MCF 10A (cell line): Measurements from ENCODE around the gene UBIAD1. TPM values are rescaled to one million over a fixed set of nuclear protein-coding genes. Genes with fewer than 3 reads are reported as not detected.

Experiments used
- BruUV-seq: library from RNA; stranded (reverse); fragments of 400-500 nt; replicated peaks from 2 replicates; lab custom pipeline; 2021; lab: Mats Ljungman, UMichigan
- CTCF ChIA-PET: fragments of 300-600 bp; sonication (Branson Sonifier 250); formaldehyde crosslinking; extraction: SDS; loops from one replicate; lab custom pipeline; 2021; ENCODE audit warnings: antibody characterized with exemption, inconsistent platforms; lab: Yijun Ruan, JAX
- POLR2A ChIA-PET: fragments of 300-600, 350-650 bp; sonication (Branson Sonifier 250); formaldehyde crosslinking; extraction: SDS; loops from one replicate; lab custom pipeline; 2020; ENCODE audit warnings: antibody characterized with exemption, inconsistent platforms; lab: Yijun Ruan, JAX
- DNase-seq: peaks from one replicate; pipeline ENCODE4 v3.0.0-alpha.2; 2018; ENCODE audit not compliant: unreplicated experiment
- H3K27ac Mint-ChIP-seq: one replicate; pipeline ENCODE4 v1.8.0; 2022; ENCODE audit warnings: mild to moderate bottlenecking, low read depth, mixed read lengths; ENCODE audit not compliant: unreplicated experiment
- H3K27me3 Mint-ChIP-seq: one replicate; pipeline ENCODE4 v1.8.0; 2022; ENCODE audit warnings: mixed read lengths; ENCODE audit not compliant: insufficient read depth, unreplicated experiment
- H3K36me3 Mint-ChIP-seq: one replicate; pipeline ENCODE4 v1.8.0; 2022; ENCODE audit warnings: mild to moderate bottlenecking, moderate library complexity, mixed read lengths; ENCODE audit not compliant: insufficient read depth, unreplicated experiment
- H3K4me1 Mint-ChIP-seq: one replicate; pipeline ENCODE4 v1.8.0; 2022; ENCODE audit warnings: mixed read lengths; ENCODE audit not compliant: insufficient read depth, unreplicated experiment
- H3K4me3 Mint-ChIP-seq: one replicate; pipeline ENCODE4 v1.8.0; 2022; ENCODE audit warnings: mild to moderate bottlenecking, moderate library complexity, mixed read lengths; ENCODE audit not compliant: unreplicated experiment
- H3K9me3 Mint-ChIP-seq: one replicate; pipeline ENCODE4 v1.8.0; 2022; ENCODE audit warnings: mixed read lengths; ENCODE audit not compliant: unreplicated experiment
- intact Hi-C: fragments of 100-400 bp; cut with micrococcal nuclease; formaldehyde crosslinking; loops from 2 replicates; pipeline ENCODE4 v1.14.1; 2022
- total RNA-seq: library from RNA; stranded (reverse); gene quantifications from 2 replicates; pipeline ENCODE4 v1.2.3, GENCODE V29; 2022
- TF ChIP-seq, protein P1 (sequence below): fragments of 200-600 bp; IDR thresholded peaks from one replicate; pipeline ENCODE4 v1.8.0; 2022; ENCODE audit warnings: antibody characterized with exemption, mild to moderate bottlenecking; ENCODE audit not compliant: unreplicated experiment

UBIAD1 gene
- total RNA-seq, 1 experiment from 2014 or later = 23.2 TPM

DNA sequence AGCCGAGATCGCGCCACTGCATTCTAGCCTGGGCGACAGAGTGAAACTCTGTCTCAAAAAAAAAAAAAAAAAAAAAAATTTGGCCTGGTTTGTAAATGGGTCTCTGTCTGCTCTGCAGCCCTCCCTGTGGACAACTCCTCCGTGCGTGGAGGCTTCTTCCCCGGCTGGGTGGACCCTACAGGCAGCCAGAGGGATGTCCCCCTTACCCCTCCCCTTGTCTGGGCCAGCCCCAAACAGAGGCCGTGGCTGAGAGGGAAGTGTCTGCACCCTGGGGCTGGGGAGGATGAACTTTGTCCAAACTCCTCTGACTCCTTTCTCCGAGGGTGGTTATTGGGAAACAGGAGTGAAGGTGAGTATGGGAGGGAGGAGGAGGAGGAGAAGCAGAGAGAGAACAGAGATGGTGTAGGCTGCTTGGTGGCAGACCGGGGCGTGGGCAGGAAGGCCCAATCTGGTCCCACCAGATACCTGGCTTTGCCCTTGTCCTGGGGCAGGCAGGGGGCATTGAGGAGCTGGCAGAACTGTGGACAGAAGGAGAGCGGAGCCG, 61.3 kb downstream of the UBIAD1 start:
- ChIA-PET POLR2A (interaction anchor here (0.7 kb wide), 1 partner anchor 71 kb away, joined by 4 read pairs; no protein-coding TSS in a partner anchor), CTCF (no interaction called here)
- no peak for DNase-seq
- H3K9me3 Mint-ChIP-seq = no peaks in the 10 kb centered on the region
- TF ChIP-seq, protein P1, sequence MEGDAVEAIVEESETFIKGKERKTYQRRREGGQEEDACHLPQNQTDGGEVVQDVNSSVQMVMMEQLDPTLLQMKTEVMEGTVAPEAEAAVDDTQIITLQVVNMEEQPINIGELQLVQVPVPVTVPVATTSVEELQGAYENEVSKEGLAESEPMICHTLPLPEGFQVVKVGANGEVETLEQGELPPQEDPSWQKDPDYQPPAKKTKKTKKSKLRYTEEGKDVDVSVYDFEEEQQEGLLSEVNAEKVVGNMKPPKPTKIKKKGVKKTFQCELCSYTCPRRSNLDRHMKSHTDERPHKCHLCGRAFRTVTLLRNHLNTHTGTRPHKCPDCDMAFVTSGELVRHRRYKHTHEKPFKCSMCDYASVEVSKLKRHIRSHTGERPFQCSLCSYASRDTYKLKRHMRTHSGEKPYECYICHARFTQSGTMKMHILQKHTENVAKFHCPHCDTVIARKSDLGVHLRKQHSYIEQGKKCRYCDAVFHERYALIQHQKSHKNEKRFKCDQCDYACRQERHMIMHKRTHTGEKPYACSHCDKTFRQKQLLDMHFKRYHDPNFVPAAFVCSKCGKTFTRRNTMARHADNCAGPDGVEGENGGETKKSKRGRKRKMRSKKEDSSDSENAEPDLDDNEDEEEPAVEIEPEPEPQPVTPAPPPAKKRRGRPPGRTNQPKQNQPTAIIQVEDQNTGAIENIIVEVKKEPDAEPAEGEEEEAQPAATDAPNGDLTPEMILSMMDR = no peak
- no TSS peak for BruUV-seq
- no peak overlapping the region for H3K27ac Mint-ChIP-seq
- intact Hi-C loops = no loop called here
- H3K4me3 Mint-ChIP-seq = no peak overlapping the region
- no peaks in the 10 kb centered on the region for H3K36me3 Mint-ChIP-seq
- H3K4me1 Mint-ChIP-seq = no peaks in the 10 kb centered on the region
- H3K27me3 Mint-ChIP-seq = peaks cover 20% of the 10 kb centered on the region

DNA sequence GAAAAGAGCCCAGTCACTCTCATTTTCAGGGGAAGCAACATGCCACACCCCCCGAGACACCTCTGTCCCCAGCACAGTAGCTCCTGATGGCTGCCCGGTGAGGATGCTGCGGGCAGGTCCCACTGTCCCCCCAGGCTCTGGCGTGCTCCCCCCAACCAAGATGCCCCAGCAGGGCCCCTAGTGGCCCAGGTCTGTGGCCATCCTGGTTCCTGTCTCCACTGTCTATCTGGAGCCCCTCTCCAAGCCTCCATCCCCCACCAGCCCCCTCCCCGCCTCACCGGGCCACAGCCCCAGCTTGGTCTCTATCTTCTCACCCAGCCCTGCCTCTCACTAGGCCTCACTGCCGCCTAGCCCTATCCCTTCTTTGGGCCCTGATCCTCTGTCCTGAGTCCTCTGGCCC, 61.8 kb downstream of the UBIAD1 start:
- no TSS peak for BruUV-seq
- CTCF ChIA-PET = no interaction called here
- Mint-ChIP-seq H3K27me3 (peaks cover 25% of the 10 kb centered on the region), H3K36me3 (no peaks in the 10 kb centered on the region), H3K27ac (no peak overlapping the region), H3K9me3 (no peaks in the 10 kb centered on the region), H3K4me1 (no peaks in the 10 kb centered on the region), H3K4me3 (no peak overlapping the region)
- POLR2A ChIA-PET = interaction anchor here (0.7 kb wide), 1 partner anchor 72 kb away, joined by 4 read pairs; no protein-coding TSS in a partner anchor
- no peak for DNase-seq
- TF ChIP-seq, protein P1 = no peak
- intact Hi-C loops = no loop called here

DNA sequence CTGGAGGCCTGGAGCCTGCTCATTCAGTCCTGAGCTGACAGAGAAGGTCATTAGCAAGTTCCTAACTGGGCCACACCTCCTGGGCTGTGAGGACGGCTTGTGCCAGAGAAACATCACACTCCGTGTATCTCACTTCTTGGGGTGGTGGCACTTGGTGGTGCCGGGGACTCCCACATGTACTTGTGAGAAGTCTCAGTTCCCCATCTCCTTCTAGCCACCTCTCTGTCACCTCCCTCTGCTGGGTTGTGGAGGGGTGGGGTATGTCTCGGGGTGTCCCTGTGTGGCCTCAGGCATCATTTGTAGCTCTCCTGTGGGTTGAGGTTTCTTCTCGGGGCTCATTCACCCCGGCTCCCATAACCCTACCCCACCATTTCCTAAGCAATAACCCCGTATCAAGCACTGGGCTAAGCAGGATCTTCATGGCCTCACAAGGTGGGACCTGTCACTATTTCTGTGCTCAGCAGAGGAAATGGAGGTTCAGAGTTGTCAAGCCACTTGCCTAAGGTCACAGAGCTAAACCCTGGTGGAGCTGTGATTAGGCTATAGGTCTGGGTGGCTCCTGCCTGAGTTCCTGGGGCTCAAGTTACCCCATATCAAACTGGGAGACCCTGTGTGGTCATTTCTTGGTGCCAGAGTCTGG, 62.5 kb downstream of the UBIAD1 start:
- BruUV-seq = no TSS peak
- CTCF ChIA-PET = interaction anchor here (0.7 kb wide), 1 partner anchor 52 kb away, joined by 3 read pairs; no protein-coding TSS in a partner anchor
- Mint-ChIP-seq H3K27me3 (peaks cover 25% of the 10 kb centered on the region), H3K9me3 (no peaks in the 10 kb centered on the region), H3K4me3 (no peak overlapping the region), H3K4me1 (no peaks in the 10 kb centered on the region), H3K36me3 (no peaks in the 10 kb centered on the region), H3K27ac (no peak overlapping the region)
- intact Hi-C loops = no loop called here
- TF ChIP-seq, protein P1 = no peak
- POLR2A ChIA-PET = no interaction called here
- no peak for DNase-seq

DNA sequence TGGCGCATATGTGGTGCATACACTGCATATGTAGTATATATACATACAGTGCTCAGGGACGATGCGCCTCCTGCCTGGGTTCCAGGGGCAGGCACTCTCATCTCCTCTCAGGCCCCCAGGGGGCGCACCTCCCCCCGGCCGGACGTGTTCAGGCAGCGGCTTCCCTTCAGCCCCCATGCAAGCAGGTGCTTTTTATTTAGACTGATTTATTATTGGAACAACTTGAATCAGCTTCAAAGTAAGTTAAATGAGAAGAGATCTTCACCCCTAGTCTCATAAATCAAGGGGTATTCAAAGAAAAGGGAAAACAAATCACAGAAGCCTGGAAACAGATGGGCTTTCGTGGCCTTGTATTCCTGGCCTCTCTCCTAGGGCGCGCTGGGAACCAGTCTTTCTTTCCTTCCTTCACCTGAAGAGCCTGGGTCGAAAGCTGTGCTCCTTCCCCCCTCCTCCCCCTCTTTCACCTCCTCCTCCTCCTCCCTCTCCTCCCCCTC, 64.6 kb downstream of the UBIAD1 start:
- POLR2A ChIA-PET = no interaction called here
- peak; percentile 50 for DNase-seq
- no peaks in the 10 kb centered on the region for H3K4me1 Mint-ChIP-seq
- TF ChIP-seq, protein P1 = peak; percentile 62
- CTCF ChIA-PET = interaction anchor here (0.6 to 1.6 kb wide), 3 partner anchors 44 to 95 kb away, joined by 3 read pairs; no protein-coding TSS in a partner anchor
- no peaks in the 10 kb centered on the region for H3K36me3 Mint-ChIP-seq
- intact Hi-C loops = loop anchor here (1.0 kb wide), 1 partner anchor 305 kb away; no protein-coding TSS in a partner anchor
- no peak overlapping the region for H3K4me3 Mint-ChIP-seq
- peaks cover 14% of the 10 kb centered on the region for H3K27me3 Mint-ChIP-seq
- BruUV-seq = no TSS peak
- H3K9me3 Mint-ChIP-seq = no peaks in the 10 kb centered on the region
- H3K27ac Mint-ChIP-seq = no peak overlapping the region
